AG09309 (cell line): ENCODE data around the gene LRATD1.

Source experiments
- DNase-seq: peaks from one replicate; pipeline ENCODE4 v3.0.0-alpha.2; 2010; ENCODE audit warnings: low read depth
- H3K4me3 ChIP-seq: 2 replicates; pipeline ENCODE4 v1.5.1; 2011; ENCODE audit warnings: mild to moderate bottlenecking, low read depth, low read length, moderate library complexity; ENCODE audit not compliant: control insufficient read depth
- TF ChIP-seq, protein P1 (sequence below): IDR thresholded peaks from 2 replicates; pipeline ENCODE4 v1.5.1; 2011; ENCODE audit warnings: mild to moderate bottlenecking, low read depth, low read length, inconsistent platforms; ENCODE audit not compliant: insufficient read depth, control insufficient read depth; ENCODE audit errors: missing control alignments

LRATD1 gene

DNA sequence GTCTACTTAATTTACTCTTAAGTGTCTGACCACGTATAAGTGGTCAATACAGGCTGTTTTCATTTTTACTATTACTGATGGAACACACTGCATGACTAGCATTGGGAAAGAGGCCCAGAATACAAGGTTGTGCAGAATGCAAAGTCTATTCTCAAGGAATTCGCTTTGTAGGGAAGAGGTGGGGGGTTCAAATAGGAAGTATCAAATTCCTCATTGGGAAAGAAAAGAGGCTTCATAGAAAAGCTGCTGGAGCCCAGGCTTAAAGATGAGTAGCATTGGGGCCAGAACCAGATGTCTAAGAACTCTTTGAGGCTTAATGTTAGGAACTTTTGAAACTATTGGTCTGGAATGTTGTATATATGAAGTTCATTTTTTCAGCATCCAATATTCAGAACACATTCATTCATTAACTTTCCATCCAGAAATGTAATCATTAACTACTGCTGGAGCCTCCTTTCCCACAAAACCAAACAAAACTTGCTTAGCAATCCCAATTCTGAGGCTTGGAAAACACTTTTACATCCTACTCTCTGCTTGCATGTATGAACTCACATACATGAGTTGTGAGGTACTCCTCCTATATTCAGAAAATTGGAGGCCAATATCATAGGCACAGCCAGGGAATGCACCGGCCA lies 994 bp upstream of the LRATD1 start:
- TF ChIP-seq, protein P1, sequence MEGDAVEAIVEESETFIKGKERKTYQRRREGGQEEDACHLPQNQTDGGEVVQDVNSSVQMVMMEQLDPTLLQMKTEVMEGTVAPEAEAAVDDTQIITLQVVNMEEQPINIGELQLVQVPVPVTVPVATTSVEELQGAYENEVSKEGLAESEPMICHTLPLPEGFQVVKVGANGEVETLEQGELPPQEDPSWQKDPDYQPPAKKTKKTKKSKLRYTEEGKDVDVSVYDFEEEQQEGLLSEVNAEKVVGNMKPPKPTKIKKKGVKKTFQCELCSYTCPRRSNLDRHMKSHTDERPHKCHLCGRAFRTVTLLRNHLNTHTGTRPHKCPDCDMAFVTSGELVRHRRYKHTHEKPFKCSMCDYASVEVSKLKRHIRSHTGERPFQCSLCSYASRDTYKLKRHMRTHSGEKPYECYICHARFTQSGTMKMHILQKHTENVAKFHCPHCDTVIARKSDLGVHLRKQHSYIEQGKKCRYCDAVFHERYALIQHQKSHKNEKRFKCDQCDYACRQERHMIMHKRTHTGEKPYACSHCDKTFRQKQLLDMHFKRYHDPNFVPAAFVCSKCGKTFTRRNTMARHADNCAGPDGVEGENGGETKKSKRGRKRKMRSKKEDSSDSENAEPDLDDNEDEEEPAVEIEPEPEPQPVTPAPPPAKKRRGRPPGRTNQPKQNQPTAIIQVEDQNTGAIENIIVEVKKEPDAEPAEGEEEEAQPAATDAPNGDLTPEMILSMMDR: no peak
- DNase-seq: no peak
- no peak overlapping the region for H3K4me3 ChIP-seq

DNA sequence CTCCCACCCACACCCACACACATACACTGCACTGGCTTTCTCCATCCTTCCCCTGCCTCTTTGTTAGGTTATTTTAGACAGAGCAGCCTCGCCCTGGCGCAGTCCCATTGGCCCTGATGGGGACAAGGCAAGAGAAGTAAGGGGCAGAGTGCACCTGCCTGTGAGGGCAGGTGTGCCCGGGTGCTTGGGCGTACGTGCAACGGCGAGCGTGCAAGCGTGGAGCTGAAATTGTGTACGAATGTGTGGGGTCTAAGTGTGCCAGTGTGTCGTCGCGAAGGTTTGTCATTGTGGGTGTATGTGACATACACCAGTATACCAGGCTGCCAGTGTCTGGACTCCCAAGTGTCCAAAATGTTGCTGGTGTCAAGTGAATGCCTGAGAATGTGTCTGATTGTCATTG lies 544 bp downstream of the LRATD1 start:
- peak overlapping the region; percentile 37 for H3K4me3 ChIP-seq
- DNase-seq: no peak
- TF ChIP-seq, protein P1: no peak

DNA sequence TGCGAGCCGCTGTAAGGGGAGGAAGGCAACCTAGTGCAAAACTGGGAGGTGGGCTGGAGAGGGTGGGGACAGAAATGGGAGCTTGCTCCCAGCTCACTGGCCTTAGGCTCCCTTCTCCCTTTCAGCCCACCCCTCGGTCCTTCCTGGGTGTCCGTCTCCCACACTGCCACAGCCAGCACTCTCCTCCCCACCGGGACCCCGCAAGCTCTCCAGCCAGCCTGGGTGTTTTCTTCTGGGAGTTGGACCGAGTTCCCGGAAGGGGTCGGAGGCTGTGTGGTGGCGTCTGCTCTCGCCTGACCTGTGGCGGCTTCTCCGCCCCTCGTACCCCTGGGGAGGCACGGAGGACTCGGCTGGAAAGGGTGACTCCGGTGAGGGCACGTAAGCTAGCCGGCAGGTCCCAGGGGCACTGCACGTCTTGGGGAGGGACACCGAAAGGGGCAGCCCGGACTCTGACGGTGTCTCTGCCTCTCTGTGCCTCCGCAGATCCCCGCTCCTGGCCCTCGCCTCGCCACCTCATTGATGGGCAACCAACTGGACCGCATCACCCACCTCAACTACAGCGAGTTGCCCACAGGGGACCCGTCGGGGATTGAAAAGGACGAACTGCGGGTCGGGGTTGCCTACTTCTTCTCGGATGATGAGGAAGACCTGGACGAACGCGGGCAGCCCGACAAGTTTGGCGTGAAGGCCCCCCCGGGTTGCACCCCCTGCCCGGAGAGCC lies 1.1 kb downstream of the LRATD1 start:
- H3K4me3 ChIP-seq: peak overlapping the region; percentile 4
- DNase-seq: no peak
- TF ChIP-seq, protein P1: no peak

DNA sequence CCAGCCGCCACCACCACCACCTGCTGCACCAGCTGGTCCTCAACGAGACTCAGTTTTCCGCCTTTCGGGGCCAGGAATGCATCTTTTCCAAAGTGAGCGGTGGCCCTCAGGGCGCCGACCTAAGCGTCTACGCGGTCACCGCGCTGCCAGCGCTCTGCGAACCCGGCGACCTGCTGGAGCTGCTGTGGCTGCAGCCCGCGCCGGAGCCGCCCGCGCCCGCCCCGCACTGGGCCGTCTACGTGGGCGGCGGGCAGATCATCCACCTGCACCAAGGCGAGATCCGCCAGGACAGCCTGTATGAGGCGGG lies 1.6 kb downstream of the LRATD1 start:
- TF ChIP-seq, protein P1: no peak
- no peak overlapping the region; the same call in none of the 2 replicates for H3K4me3 ChIP-seq
- no peak for DNase-seq

DNA sequence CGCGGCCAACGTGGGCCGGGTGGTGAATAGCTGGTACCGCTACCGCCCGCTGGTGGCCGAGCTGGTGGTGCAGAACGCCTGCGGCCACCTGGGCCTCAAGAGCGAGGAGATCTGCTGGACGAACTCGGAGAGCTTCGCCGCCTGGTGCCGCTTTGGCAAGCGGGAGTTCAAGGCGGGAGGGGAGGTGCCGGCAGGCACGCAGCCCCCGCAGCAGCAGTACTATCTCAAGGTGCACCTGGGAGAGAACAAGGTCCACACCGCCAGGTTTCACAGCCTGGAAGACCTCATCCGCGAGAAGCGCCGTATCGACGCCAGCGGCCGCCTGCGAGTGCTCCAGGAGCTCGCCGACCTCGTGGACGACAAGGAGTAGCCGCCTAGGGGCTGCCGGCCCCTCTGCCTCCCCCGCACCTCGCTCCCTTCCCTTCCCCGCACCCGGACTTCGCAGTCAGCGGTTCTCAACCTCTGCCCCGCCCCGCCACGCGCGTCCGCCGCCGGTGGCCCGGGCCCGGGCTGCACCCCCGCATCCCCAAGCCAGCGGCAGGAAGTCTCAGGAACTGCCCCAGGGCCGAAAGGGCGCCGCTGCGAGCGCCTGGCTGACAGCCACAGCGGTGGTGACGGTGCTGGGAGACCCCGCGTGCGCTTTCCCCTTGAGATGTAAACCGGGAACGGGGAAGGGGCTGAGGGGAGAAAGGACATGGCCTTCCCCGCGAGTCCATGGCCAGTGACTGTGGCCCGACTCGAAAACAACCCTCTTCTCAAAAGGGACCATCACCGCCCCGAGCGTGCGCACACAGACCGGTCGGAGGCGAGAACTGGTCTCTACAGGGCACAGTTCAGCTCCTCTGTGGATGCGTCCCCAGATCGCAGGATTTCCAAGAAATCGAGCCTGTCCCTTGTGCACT lies 2.2 kb downstream of the LRATD1 start:
- TF ChIP-seq, protein P1: peak; percentile 70
- DNase-seq: no peak
- H3K4me3 ChIP-seq: peak overlapping the region; percentile 49

DNA sequence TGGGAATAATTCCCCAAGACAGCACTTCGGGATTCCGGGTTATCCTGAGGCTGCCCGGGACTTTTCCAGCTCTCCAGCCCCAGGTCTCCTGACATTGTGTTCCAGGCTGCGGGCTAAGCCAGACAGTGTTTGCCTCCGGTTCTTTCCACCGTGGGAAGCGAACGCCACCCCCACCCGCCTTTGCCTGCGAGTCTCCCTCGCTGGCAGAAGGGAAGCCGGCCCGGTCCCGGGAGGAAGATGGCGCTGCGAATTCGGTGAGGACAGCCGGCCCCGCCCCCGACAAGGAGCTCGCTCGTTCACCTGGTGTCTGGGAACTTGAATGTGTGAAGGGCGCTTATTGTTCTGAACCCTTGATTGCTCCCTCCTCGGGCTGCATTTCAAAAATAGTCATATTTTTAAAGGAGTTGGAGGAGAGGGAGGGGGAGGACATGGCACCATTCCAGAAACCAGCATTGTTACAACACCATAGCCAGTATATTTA lies 2.9 kb downstream of the LRATD1 start:
- DNase-seq: no peak
- H3K4me3 ChIP-seq: peak overlapping the region; percentile 49
- TF ChIP-seq, protein P1: peak; percentile 2
